HG02970 (cell line): ENCODE data around the gene RPS2.
"Not testable (repeated sequence)": the region's sequence is repeated elsewhere in the genome, so short reads cannot be mapped to it uniquely, and the experiment has no call there.

Source experiments
- ATAC-seq: cut with Tn5 transposase; IDR thresholded peaks from one replicate; pipeline ENCODE4 v1.9.1; 2021; ENCODE audit warnings: mild to moderate bottlenecking, moderate library complexity, moderate number of reproducible peaks; ENCODE audit not compliant: unreplicated experiment, low FRiP score

Gene RPS2

GRCh38 chr16:1923299-1924034 lies 41.2 kb downstream of the RPS2 start:
- ATAC-seq: no peak

GRCh38 chr16:1922357-1922756 lies 42.3 kb downstream of the RPS2 start:
- no peak for ATAC-seq

GRCh38 chr16:1920727-1921171 lies 43.9 kb downstream of the RPS2 start:
- ATAC-seq: no peak

GRCh38 chr16:1920122-1920521 lies 44.5 kb downstream of the RPS2 start:
- not testable (repeated sequence) for ATAC-seq

- ATAC-seq: no peak
Observed at GRCh38 chr16:1919327-1919998, 45.2 kb downstream of the RPS2 start.

- ATAC-seq: no peak
Observed at GRCh38 chr16:1918351-1919326, 46.0 kb downstream of the RPS2 start, which contains the start of gene HS3ST6. Gene HS3ST6 (minus strand): TSS chr16:1918415. CDS start chr16:1918323, 92 bp downstream.

- no peak for ATAC-seq
Observed at GRCh38 chr16:1917665-1918350, 46.8 kb downstream of the RPS2 start.

- ATAC-seq: no peak
Observed at GRCh38 chr16:1917056-1917664, 47.5 kb downstream of the RPS2 start.

- ATAC-seq: no peak
Observed at GRCh38 chr16:1916640-1916990, 48.0 kb downstream of the RPS2 start.

- no peak for ATAC-seq
Observed at GRCh38 chr16:1915732-1916639, 48.6 kb downstream of the RPS2 start.

GRCh38 chr16:1914988-1915387 lies 49.6 kb downstream of the RPS2 start:
- no peak for ATAC-seq

GRCh38 chr16:1914084-1914608 lies 50.5 kb downstream of the RPS2 start:
- no peak for ATAC-seq

- no peak for ATAC-seq
Observed at GRCh38 chr16:1913327-1914083, 51.1 kb downstream of the RPS2 start.

- ATAC-seq: no peak
Observed at GRCh38 chr16:1912215-1912543, 52.4 kb downstream of the RPS2 start.
